Measurements from ENCODE around the gene TOE1. TPM values are rescaled to one million over a fixed set of nuclear protein-coding genes. Genes with fewer than 3 reads are reported as not detected.

Gene TOE1
- polyA plus RNA-seq, 1 donor: 7.1 TPM

DNA sequence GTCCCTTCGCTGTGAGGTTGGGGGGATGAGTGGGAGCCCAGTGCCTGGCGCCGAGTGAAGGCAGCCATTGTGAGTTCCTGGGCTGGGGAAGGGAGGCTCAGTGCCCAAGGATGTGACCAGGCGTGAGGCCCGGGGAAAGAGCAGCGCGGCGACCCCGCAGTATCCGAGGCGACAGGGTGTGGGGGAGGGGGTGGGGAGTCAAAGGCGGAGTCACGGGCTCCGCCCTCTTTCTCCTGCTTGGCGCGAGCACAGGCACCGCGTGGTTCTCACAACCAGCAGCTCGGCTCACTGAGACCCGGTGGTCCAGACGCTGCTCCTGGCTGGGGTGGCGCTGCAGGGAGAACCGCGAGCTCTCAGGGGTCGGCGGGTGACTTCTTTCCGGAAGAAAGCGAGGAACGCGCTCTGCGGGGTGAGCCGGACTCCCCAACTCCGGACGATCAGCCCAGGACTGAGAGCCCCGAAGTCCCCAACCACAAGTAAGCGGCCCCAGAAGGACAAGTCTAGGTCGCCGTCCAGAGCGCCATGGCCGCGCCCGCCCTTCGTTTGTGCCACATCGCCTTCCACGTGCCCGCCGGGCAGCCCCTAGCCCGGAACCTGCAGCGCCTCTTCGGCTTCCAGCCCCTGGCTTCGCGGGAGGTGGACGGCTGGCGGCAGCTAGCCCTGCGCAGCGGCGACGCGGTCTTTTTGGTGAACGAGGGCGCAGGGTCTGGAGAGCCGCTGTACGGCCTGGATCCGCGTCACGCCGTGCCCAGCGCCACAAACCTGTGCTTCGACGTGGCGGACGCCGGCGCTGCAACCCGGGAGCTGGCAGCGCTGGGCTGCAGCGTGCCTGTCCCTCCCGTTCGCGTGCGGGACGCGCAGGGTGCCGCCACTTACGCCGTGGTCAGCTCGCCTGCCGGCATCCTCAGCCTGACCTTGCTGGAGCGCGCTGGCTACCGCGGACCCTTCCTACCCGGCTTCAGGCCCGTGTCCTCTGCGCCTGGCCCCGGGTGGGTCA lies 13.0 kb upstream of the TOE1 start, which contains the start of gene HPDL:
Gene HPDL, plus strand, starts transcription at position 269 of the 997 bp plus-strand sequence. Its CDS starts 254 bp downstream, at position 523.
- peak; percentile 78 for DNase-seq

- DNase-seq: no peak
Observed at GRCh38 chr1:45327644-45328515, 12.1 kb upstream of the TOE1 start.

GRCh38 chr1:45328680-45329079 lies 11.3 kb upstream of the TOE1 start:
- DNase-seq: no peak

DNA sequence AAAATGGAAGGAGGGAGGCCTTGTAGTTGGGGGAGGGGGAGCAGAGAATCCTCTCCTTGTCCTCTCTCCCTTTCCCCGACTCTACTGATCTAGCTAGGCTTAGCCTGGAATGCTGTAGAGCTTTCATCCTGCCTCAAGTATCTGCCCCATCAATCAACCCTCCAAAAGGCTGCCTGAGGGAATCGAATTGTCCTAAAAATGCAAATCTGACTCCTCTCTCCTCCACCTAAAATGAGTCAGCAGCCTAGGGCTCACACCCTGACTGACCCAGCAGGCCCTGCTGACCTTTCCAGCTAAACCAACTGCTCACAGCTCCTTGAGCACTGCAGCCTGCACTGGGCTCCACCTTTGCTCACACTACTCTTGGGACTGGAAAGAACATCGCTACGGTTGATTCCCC lies 10.5 kb upstream of the TOE1 start:
- DNase-seq: no peak

DNA sequence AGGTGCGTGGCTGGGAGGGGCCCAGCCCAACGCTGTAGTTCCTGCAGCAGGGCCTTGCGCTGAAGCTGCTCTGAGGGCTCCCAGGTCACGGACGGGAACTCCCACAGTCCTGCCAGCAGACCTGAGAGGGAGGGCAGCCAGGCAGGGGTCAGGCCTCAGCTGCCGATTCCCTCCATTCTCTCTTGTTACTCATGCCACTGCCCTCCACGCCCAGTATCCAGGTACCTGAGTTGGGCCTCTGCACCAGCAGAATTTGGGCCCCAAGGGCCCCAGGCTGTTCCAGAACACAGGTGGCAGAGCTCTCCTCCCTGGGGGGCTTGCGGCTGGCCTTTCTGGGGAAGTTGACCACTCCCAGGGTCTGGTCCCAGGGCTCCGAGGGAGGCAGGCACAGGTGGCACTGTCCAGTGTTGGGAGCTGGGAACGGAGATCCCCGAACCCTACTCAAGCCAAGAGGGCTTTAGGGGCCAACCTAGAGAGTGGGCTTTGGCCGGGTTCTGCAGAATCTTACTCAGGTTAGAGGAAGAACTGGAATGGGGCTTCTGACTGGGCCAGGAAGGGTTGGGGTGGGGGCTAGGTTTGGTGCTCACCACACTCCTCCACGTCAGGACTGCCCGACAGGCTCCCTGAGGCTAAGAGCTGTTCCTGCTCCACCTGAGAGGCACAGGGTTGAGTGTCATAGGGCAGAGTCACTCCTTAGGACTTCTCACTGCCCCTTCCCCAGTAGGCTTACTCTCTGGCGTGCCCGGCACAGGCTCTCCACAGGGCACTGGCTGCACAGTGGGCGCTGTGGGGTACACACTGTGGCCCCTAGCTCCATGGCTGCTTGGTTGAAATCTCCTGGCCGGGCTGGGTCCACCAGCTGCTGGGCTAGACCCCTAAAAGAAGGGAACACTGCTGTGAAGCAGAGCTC lies 8.3 kb upstream of the TOE1 start:
- DNase-seq: no peak

- DNase-seq: no peak
Observed at GRCh38 chr1:45332346-45332720, 7.6 kb upstream of the TOE1 start.

DNA sequence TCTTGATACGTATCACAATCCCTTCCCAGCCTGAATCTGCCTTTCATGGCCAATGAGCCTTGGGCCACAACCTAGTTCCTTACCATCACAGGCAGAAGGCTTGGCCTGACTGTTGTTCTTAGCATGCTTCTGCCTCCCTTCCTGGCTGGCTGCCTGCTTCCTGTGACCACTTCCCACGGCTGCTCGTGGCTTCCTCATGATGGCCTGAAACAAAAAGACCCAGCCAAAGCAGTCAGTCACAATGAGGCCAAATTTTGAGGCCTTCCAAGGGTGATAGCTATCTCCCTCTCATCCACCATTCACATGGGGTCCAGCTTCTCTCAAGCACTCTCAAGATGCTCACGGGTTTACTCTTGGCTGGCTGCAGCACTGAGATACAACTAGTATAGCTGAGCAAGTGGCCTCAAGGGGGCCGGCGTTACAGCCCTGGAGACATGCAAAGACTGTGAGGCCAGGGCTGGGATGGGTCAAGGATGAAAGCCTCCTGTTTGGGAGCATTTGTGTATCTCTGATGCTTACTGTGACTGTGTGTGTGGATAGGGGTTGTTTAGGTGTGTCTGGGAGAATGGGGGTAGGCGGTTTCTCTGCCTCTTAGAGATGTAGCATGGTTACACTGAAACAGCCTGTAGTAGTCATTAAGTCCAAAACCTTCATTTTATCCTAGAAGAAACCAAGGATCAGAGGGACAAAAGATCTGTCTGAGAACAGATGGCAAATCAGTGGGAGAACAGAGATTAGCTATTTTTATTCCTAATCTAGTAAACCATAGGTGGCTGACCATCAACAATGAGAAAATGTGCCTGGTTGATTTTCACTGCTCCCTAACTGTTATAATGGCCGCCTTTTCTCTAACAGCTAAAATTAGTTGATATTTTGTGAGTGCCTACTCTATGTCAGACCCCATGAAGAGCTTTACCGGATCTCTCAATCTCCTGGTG lies 5.4 kb upstream of the TOE1 start:
- DNase-seq: no peak

- DNase-seq: no peak
Observed at GRCh38 chr1:45335855-45336324, 4.1 kb upstream of the TOE1 start.

DNA sequence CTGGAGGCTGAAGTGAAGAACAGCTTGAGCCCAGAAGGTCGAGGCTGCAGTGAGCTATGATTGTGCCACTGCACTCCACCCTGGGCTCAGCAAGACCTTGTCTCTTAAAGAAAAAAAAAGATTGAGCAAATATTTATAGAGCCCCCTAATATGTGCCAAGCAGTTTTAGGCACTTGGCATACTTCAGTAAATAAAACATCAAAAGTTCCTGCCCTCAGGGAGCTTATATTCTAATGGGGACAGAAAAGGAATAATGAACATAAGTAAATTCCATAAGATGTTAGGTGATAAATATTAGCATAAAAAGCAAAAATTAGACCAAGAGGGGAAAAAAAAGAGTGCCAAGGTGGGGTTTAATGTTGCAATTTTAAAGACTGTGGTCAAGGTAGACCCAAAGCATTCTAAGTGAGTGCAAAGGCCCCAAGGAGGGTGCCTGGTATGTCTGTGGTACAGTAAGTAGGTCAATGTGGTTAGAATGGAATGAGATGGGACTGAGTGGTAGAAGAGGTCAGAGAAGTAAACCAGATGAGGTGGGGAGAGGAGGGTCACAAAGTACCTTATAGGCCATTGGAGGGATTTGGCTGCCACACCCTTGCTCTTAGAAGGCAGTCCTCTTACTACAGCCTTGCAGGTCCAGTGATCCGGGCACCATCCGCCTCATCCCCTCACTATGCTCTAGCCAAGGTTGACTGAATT lies 2.2 kb upstream of the TOE1 start:
- no peak for DNase-seq

DNA sequence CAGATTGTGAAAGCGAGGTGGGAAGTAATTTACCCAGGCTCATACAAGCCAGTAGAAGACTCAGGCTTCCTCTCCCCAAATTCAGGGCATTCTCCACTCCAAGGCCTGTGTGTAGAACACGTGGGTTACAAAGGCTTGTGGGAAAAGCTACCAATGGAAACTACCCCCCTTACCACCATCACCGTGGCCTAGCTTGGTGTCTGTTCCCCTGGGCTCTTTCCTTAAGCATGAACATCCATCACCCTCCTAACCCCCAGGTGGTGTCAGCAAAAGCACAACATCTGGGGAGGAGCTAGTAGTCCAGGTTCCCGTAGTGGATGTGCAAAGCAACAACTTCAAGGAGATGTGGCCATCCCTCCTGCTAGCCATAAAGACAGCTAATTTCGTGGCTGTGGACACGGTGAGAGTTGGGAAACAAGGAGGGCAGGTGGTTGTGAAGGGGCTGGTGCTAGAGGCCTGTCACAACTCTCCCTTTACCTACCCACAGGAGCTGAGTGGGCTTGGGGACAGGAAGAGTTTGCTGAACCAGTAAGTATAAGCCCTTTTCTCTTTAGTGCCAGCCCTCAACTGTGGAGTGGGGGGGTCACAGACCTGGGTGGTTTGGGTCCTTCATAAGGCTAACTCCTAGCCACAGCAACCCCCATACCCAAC lies 971 bp downstream of the TOE1 start:
- no peak for DNase-seq

DNA sequence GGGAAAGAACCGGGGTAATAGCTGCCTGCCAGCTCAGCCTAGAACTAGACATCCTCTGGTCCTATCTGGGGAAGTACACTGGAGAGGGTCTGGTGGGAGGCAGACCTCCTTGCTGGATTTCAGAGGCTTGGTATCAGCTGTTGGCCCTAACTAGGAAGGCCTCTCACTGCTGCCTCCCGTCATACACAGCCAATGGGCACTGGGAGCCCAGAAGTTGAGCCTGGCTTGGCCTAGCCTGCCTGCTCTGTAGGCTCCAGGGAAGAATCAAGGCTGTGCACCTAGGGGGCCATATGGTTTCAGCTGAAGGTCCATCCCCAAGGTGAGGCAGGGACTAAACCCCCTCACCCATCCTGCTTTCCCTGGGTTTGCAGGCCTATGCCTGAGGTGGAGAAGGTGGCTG lies 4.5 kb downstream of the TOE1 start:
- DNase-seq: no peak

GRCh38 chr1:45345014-45345413 lies 5.0 kb downstream of the TOE1 start:
- no peak for DNase-seq

DNA sequence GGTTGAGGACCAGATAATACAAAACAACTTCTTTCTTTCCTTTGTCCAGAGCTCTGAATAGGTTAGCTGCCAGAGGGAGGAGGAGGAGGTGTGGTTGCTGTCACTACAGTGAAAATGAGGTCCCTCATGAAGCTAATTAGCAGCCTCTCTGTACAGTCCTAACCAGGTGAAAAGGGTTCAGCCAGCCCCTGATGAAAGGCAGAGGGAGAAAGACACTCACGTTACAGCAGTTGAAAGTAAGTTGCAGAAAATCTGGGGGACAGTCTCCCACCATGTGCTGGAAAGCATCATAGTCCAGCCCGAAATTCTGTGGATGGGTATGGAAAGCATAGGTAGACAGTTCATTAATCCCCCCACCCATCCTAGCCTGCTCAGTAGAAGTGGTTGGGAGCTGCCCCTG lies 6.5 kb downstream of the TOE1 start:
- no peak for DNase-seq

DNA sequence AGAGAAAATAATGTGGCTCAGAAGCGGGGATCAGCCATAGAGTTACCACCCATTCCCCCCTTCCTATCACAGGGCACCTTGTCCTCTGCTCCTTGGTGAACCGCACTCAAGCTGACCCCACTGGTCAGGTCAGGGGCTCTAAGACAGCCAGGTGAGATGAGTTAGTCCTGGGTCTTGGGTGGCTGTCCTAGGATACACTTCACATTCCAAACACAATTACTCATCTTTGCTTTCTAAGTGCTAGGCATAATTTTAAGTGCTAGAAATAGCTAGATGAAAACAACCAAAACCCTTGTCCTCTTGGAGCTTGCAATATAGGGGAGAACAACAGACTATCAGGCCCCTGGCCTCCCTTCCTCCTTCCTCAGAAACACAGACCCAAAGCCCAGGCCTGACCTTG lies 8.1 kb downstream of the TOE1 start:
- no peak for DNase-seq

- DNase-seq: no peak
Observed at GRCh38 chr1:45348609-45348965, 8.6 kb downstream of the TOE1 start.

DNA sequence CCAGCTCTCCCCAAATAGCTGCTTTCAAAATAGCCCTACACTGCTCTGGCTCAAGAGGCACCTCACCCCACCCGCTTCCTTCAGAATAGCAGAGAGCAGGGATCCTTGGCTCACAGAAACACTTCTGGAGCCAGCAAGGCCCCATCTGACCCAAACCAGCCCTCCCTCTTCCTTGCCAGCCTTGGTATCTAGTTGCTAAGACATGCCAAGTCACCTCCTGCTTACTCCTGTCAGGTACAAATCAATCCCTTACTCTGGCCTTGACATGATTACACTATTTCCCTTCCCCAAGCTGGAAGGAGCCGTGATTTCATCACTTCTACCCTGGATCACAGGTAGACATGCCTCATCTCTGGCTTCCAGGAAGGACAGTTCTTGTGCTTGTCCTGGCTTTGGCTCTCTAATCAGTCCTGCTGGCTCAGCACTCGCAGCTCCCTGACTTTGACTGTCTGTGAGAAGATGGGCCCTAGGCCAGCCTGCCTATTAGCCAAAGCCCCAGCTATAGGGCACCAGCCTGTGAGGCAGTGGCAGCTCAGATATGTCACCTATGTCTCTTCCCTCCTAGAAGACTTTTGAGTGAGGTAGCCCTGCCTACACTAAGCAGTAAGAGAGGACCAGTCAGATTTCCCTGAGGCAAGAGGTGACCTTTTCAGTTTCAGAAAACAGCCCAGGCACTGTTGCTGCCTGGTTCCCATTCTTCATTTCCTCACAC lies 9.2 kb downstream of the TOE1 start:
- no peak for DNase-seq

DNA sequence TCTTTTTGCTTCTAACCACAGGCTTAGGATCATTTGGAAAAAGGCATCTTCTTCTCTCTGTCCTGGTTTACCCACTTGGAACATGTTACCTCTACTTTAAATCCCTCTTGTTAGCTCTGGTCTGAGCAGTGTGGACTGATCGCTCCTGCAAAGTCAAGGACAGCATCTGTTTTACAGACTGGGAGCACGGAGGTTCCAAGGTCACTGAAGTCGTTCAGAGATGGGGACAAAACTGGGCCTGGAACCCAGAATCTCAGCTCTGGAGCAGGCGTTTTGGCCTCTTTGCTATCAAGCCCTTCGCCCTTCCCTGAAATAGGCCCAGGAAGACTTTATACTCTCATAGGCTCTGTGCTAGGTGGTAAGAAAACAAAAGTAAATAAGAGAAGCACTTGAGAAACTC lies 11.5 kb downstream of the TOE1 start:
- DNase-seq: no peak

GRCh38 chr1:45353685-45354084 lies 13.7 kb downstream of the TOE1 start:
- DNase-seq: no peak

- no peak for DNase-seq
Observed at GRCh38 chr1:45354838-45355237, 14.9 kb downstream of the TOE1 start.
